ENCODE measurements around the gene ESPNL. TPM values are rescaled to one million over a fixed set of nuclear protein-coding genes. Genes with fewer than 3 reads are reported as not detected.
A peak's percentile ranks its signal among the peaks of the same experiment; 100 is the strongest.

The ESPNL gene
- total and polyA plus RNA-seq, 5 donors from 2014 or later = not detected

GRCh38 chr2:238182362-238182761 is 82.2 kb downstream of the ESPNL start:
- Histone ChIP-seq H3K4me1 (ENCODE audit: control insufficient read depth, insufficient read depth, low read length, poor library complexity, severe bottlenecking) (no peaks in the 10 kb centered on the region), H3K27ac (ENCODE audit: insufficient read depth, low read length, poor library complexity, severe bottlenecking) (no peak overlapping the region), H3K9me3 (ENCODE audit: control insufficient read depth in 2 of 2, low read length in 2 of 2) (no peaks in the 10 kb centered on the region), H3K36me3 (ENCODE audit: control insufficient read depth, insufficient read depth, low read length) (peaks cover 97% of the 10 kb centered on the region), H3K4me3 (ENCODE audit: low read depth, low read length) (no peak overlapping the region), H3K27me3 (ENCODE audit: control insufficient read depth, insufficient read depth, low read length) (no peaks in the 10 kb centered on the region)
- ATAC-seq (ENCODE audit: low read depth in 2 of 2) = no peak
- peak overlapping the region in 1 of 3 donors; percentile 24 for H3K27ac Mint-ChIP-seq
- H3K9me3 Mint-ChIP-seq = no peaks in the 10 kb centered on the region
- H3K4me3 Mint-ChIP-seq = no peak overlapping the region
- peaks cover 0 to 2% (median 0%) of the 10 kb centered on the region in 4 donors for H3K4me1 Mint-ChIP-seq
- peaks cover 68% of the 10 kb centered on the region for H3K36me3 Mint-ChIP-seq
- no peaks in the 10 kb centered on the region for H3K27me3 Mint-ChIP-seq
- DNase-seq = no peak

Other genes starting within 250 kb of the ESPNL start
- not detected for gene RAMP1, start 240.7 kb upstream of the ESPNL start, total RNA-seq
- gene RAMP1, start 240.7 kb upstream of the ESPNL start, polyA plus RNA-seq = under 1 TPM in 1 of 4 donors, not detected in 3; 0.22 TPM
- 44.3 TPM for gene UBE2F, start 133.3 kb upstream of the ESPNL start, total RNA-seq
- gene UBE2F, start 133.3 kb upstream of the ESPNL start, polyA plus RNA-seq = 100 to 1,000 TPM in 3 of 4 donors, 10 to 100 TPM in 1; 75.2 to 137 (median 120) TPM
- gene SCLY, start 39.3 kb upstream of the ESPNL start, total RNA-seq = 16.0 TPM
- gene SCLY, start 39.3 kb upstream of the ESPNL start, polyA plus RNA-seq = 10 to 100 TPM; 10.3 to 17.8 (median 13.5) TPM
- gene KLHL30, start 38.3 kb downstream of the ESPNL start, total RNA-seq = not detected
- not detected for gene KLHL30, start 38.3 kb downstream of the ESPNL start, polyA plus RNA-seq
- gene ERFE, start 58.6 kb downstream of the ESPNL start, total RNA-seq = not detected
- under 1 TPM in 1 of 4 donors, not detected in 3; 0.29 TPM for gene ERFE, start 58.6 kb downstream of the ESPNL start, polyA plus RNA-seq
- gene ILKAP, start 103.4 kb downstream of the ESPNL start, total RNA-seq = 122 TPM
- gene ILKAP, start 103.4 kb downstream of the ESPNL start, polyA plus RNA-seq = 10 to 100 TPM; 39.7 to 52.4 (median 49.2) TPM
- gene HES6, start 139.7 kb downstream of the ESPNL start, total RNA-seq = 1.5 TPM
- gene HES6, start 139.7 kb downstream of the ESPNL start, polyA plus RNA-seq = 1 to 10 TPM; 2.1 to 3.9 (median 2.5) TPM
- gene PER2, start 188.3 kb downstream of the ESPNL start, total RNA-seq = 29.7 TPM
- gene PER2, start 188.3 kb downstream of the ESPNL start, polyA plus RNA-seq = 1 to 10 TPM; 1.8 to 5.0 (median 3.3) TPM
- gene TRAF3IP1, start 220.2 kb downstream of the ESPNL start, total RNA-seq = 9.9 TPM
- 1 to 10 TPM; 3.1 to 3.8 (median 3.4) TPM for gene TRAF3IP1, start 220.2 kb downstream of the ESPNL start, polyA plus RNA-seq